ENCODE measurements around the gene SLC22A17. TPM values are rescaled to one million over a fixed set of nuclear protein-coding genes. Genes with fewer than 3 reads are reported as not detected.

SLC22A17 gene
- total and polyA plus RNA-seq, 2 of the 4 experiments (the other 2 are of a cell fraction), result 6.6 to 36.0 TPM

DNA sequence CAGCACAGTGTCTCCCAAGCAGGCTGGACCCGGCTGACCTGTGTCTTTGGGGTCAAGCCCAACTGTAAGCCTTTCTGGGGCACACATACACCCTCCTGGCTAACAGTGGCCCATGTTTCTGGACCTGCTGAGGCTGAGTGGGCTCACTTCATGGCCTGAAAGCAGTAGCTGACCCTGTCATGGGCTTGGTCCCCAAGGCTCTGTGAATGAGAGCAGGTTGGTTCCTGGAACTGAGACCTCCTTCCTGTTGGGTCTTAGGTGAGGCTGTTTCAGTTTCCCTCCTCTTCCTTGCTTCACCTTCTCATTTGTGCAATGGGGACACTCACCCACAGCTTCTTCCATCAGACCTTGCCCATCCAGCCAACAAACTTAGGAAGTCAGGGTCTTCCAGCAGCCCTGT lies 19.2 kb upstream of the SLC22A17 start:
- no TSS peak for BruUV-seq (replicated peaks)
- no peak overlapping the region for H2BK20ac ChIP-seq (ENCODE audit: low read depth, low read length)
- no peak overlapping the region for H3K4ac ChIP-seq (ENCODE audit: low read depth, low read length)
- H2BK5ac ChIP-seq (ENCODE audit: low read depth, low read length, poor library complexity, severe bottlenecking), result no peak overlapping the region
- peaks cover 5% of the 10 kb centered on the region; the same call in 1 of the 2 replicates for H3K9me1 ChIP-seq (ENCODE audit: insufficient read depth, low read length)
- no peak overlapping the region for H4K5ac ChIP-seq (ENCODE audit: low read depth, low read length)
- no peak overlapping the region for H2BK15ac ChIP-seq (ENCODE audit: low read depth, low read length)
- POLR2A ChIA-PET (ENCODE audit: unreplicated experiment), result no interaction called here
- H3K79me1 ChIP-seq (ENCODE audit: low read depth in 1 of 2, low read length in 2 of 2), result no peaks in the 10 kb centered on the region
- H3K27ac ChIP-seq (ENCODE audit: insufficient read depth, low read length), result no peak overlapping the region
- TF ChIP-seq, protein P1, sequence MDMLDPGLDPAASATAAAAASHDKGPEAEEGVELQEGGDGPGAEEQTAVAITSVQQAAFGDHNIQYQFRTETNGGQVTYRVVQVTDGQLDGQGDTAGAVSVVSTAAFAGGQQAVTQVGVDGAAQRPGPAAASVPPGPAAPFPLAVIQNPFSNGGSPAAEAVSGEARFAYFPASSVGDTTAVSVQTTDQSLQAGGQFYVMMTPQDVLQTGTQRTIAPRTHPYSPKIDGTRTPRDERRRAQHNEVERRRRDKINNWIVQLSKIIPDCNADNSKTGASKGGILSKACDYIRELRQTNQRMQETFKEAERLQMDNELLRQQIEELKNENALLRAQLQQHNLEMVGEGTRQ (IDR thresholded peaks at IDR 0.05; ENCODE audit: low read depth, low read length), result no peak
- TF ChIP-seq RFX5 (IDR thresholded peaks at IDR 0.05; ENCODE audit: low read depth, low read length), result no peak
- TF ChIP-seq, protein P2, sequence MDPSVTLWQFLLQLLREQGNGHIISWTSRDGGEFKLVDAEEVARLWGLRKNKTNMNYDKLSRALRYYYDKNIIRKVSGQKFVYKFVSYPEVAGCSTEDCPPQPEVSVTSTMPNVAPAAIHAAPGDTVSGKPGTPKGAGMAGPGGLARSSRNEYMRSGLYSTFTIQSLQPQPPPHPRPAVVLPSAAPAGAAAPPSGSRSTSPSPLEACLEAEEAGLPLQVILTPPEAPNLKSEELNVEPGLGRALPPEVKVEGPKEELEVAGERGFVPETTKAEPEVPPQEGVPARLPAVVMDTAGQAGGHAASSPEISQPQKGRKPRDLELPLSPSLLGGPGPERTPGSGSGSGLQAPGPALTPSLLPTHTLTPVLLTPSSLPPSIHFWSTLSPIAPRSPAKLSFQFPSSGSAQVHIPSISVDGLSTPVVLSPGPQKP (IDR thresholded peaks at IDR 0.05; ENCODE audit: borderline replicate concordance, low read depth, low read length), result no peak
- no peak for TF ChIP-seq FOS (IDR thresholded peaks at IDR 0.05; ENCODE audit: low read depth, low read length)
- TF ChIP-seq MXI1 (IDR thresholded peaks at IDR 0.05; ENCODE audit: borderline replicate concordance, low read depth, low read length), result no peak
- TF ChIP-seq CEBPB (IDR thresholded peaks at IDR 0.05; ENCODE audit: low read depth, low read length), result no peak
- no peak for TF ChIP-seq NFE2L2 (IDR thresholded peaks at IDR 0.05; ENCODE audit: low read depth, low read length)
- no peak for TF ChIP-seq SMC3 (IDR thresholded peaks at IDR 0.05; ENCODE audit: low read depth, low read length)
- no peak for TF ChIP-seq RAD21 (IDR thresholded peaks at IDR 0.05; ENCODE audit: low read length)
- no peak for TF ChIP-seq BHLHE40 (IDR thresholded peaks at IDR 0.05; ENCODE audit: low read depth, low read length)
- no peak for TF ChIP-seq CHD1 (IDR thresholded peaks at IDR 0.05; ENCODE audit: low read depth, low read length)
- TF ChIP-seq, protein P3, sequence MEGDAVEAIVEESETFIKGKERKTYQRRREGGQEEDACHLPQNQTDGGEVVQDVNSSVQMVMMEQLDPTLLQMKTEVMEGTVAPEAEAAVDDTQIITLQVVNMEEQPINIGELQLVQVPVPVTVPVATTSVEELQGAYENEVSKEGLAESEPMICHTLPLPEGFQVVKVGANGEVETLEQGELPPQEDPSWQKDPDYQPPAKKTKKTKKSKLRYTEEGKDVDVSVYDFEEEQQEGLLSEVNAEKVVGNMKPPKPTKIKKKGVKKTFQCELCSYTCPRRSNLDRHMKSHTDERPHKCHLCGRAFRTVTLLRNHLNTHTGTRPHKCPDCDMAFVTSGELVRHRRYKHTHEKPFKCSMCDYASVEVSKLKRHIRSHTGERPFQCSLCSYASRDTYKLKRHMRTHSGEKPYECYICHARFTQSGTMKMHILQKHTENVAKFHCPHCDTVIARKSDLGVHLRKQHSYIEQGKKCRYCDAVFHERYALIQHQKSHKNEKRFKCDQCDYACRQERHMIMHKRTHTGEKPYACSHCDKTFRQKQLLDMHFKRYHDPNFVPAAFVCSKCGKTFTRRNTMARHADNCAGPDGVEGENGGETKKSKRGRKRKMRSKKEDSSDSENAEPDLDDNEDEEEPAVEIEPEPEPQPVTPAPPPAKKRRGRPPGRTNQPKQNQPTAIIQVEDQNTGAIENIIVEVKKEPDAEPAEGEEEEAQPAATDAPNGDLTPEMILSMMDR (conservative IDR thresholded peaks at IDR 0.05; ENCODE audit: low read depth, low read length), result no peak
- no peak for TF ChIP-seq POLR2A (IDR thresholded peaks at IDR 0.05; ENCODE audit: low read depth, low read length)
- TF ChIP-seq MAZ (IDR thresholded peaks at IDR 0.05; ENCODE audit: borderline replicate concordance, low read depth, low read length), result no peak
- TF ChIP-seq MAFK (IDR thresholded peaks at IDR 0.05; ENCODE audit: low read depth, low read length), result no peak
- TF ChIP-seq RCOR1 (IDR thresholded peaks at IDR 0.05; ENCODE audit: insufficient replicate concordance, low read length), result no peak
- dilution Hi-C loops (cut with HindIII; ENCODE audit: low sequenced_read_pairs, unreplicated experiment) (no loop called here), in situ Hi-C loops (cut with MboI; ENCODE audit: low sequenced_read_pairs) (loop anchor here (10.0 kb wide), 1 partner anchor 47 kb away; the partner anchor contains the start of gene PABPN1), intact Hi-C loops (cut with micrococcal nuclease) (no loop called here)
- no peak overlapping the region for H3K4me2 ChIP-seq (ENCODE audit: low read depth, low read length)
- peaks cover 42% of the 10 kb centered on the region for H3K27me3 ChIP-seq (ENCODE audit: control insufficient read depth, insufficient read depth, low read length)
- no peaks in the 10 kb centered on the region for H3K36me3 ChIP-seq (ENCODE audit: control insufficient read depth, insufficient read depth, low read length)
- H2AK9ac ChIP-seq (replicated peaks; ENCODE audit: low read depth, low read length, poor library complexity), result no peak overlapping the region
- H4K8ac ChIP-seq (ENCODE audit: low read depth in 2 of 2, low read length in 2 of 2), result no peak overlapping the region
- H3K4me1 ChIP-seq (ENCODE audit: control insufficient read depth, insufficient read depth, low read length), result peaks cover 3% of the 10 kb centered on the region; the same call in 1 of the 2 replicates
- H3K9ac ChIP-seq (ENCODE audit: low read depth, low read length), result no peak overlapping the region
- H3K9me3 ChIP-seq (ENCODE audit: control insufficient read depth, insufficient read depth, low read length), result no peaks in the 10 kb centered on the region
- no peak overlapping the region for H2BK120ac ChIP-seq (ENCODE audit: low read depth, low read length)
- DNase-seq (no peak), ATAC-seq (ENCODE audit: low read depth) (no peak)
- H4K91ac ChIP-seq (ENCODE audit: insufficient read depth, low read depth, low read length), result no peak overlapping the region
- no CpG with 5 or more reads among the region's 1 CpG for WGBS, 2 experiments (ENCODE audit: extremely low coverage in 2 of 2, insufficient read length in 1 of 2)
- no peak overlapping the region for H2AFZ ChIP-seq (replicated peaks; ENCODE audit: low read length, poor library complexity)
- no peak overlapping the region for H3K18ac ChIP-seq (ENCODE audit: low read depth, low read length)
- no peaks in the 10 kb centered on the region for H4K20me1 ChIP-seq (ENCODE audit: insufficient read depth, low read length)
- no peak overlapping the region for H3K4me3 ChIP-seq (ENCODE audit: insufficient read depth, low read depth, low read length)
- H3K14ac ChIP-seq (replicated peaks; ENCODE audit: low read depth, low read length), result no peak overlapping the region
- CTCF ChIA-PET, result no interaction called here
- H2AK5ac ChIP-seq (ENCODE audit: low read depth, low read length), result no peak overlapping the region
- H3K23ac ChIP-seq (ENCODE audit: low read depth, low read length), result no peak overlapping the region
- H3K56ac ChIP-seq (ENCODE audit: extremely low read depth, insufficient read depth, low read length), result no peak overlapping the region
